H1 (cell line): ENCODE results near the gene LIF. TPM values are rescaled to one million over a fixed set of nuclear protein-coding genes. Genes with fewer than 3 reads are reported as not detected.

ENCODE experiments used
- CTCF ChIA-PET: fragments of 300-600 bp; sonication (Branson Sonifier 250); formaldehyde crosslinking; loops from one replicate; lab custom pipeline; 2021; ENCODE audit not compliant: partially characterized antibody; lab: Charles Lee
- POLR2A ChIA-PET: fragments of 300-600 bp; sonication (Branson Sonifier 250); formaldehyde crosslinking; loops from one replicate; lab custom pipeline; 2021; ENCODE audit warnings: inconsistent platforms; ENCODE audit not compliant: partially characterized antibody; lab: Charles Lee
- DNase-seq, 2 experiments: peaks; one replicate each; pipeline versions ENCODE4 v3.0.0 to v3.0.0-alpha.2; 2010 to 2022; ENCODE audit warnings: low spot score in 2 of 2, low read depth in 1 of 2, mixed read lengths in 1 of 2
- FAIRE-seq: peaks from 2 replicates; lab custom pipeline; 2011; peaks lifted over from hg19 to GRCh38; lab: Jason Lieb, UNC
- H2AFZ ChIP-seq: 2 replicates; pipeline ENCODE4 v1.8.1; 2012; ENCODE audit warnings: low read length, inconsistent platforms
- H2AK5ac ChIP-seq: 2 replicates; pipeline ENCODE4 v1.6.1; 2013; ENCODE audit warnings: low read depth, low read length
- H2BK120ac ChIP-seq: replicated peaks from 2 replicates; pipeline ENCODE3; 2013; ENCODE audit warnings: low read depth, low read length, inconsistent platforms
- H2BK12ac ChIP-seq: 2 replicates; pipeline ENCODE4 v1.6.1; 2013; ENCODE audit warnings: low read depth, low read length
- H2BK15ac ChIP-seq: 2 replicates; pipeline ENCODE4 v1.6.1; 2013; ENCODE audit warnings: low read length
- H2BK20ac ChIP-seq: 2 replicates; pipeline ENCODE4 v1.6.1; 2013; ENCODE audit warnings: low read length
- H2BK5ac ChIP-seq: 2 replicates; pipeline ENCODE4 v1.6.1; 2013; ENCODE audit warnings: low read depth, low read length
- H3K14ac ChIP-seq: 2 replicates; pipeline ENCODE4 v1.6.1; 2013; ENCODE audit warnings: inconsistent platforms; ENCODE audit not compliant: insufficient read length
- H3K18ac ChIP-seq: 2 replicates; pipeline ENCODE4 v1.6.1; 2013; ENCODE audit warnings: low read length; ENCODE audit errors: extremely low read depth
- H3K23ac ChIP-seq: 2 replicates; pipeline ENCODE4 v1.6.1; 2013; ENCODE audit warnings: inconsistent platforms; ENCODE audit not compliant: insufficient read length
- H3K23me2 ChIP-seq: 2 replicates; pipeline ENCODE4 v1.6.1; 2013; ENCODE audit warnings: low read depth, low read length
- H3K27ac ChIP-seq: 2 replicates; pipeline ENCODE4 v1.6.1; 2011; ENCODE audit warnings: low read depth, low read length, inconsistent platforms
- H3K27me3 ChIP-seq, 4 experiments: replicated peaks in 1 of 4; 1 replicate in 1 of 4; 2 replicates in 3 of 4; pipeline versions ENCODE4 v1.6.1 to v1.8.1; 2011 to 2013; ENCODE audit warnings: low read length in 3 of 4, mild to moderate bottlenecking in 3 of 4, inconsistent platforms in 2 of 4, mixed read lengths in 2 of 4, moderate library complexity in 1 of 4; ENCODE audit not compliant: control insufficient read depth in 3 of 4, insufficient read depth in 3 of 4; ENCODE audit errors: extremely low read depth in 1 of 4
- H3K36me3 ChIP-seq, 4 experiments: 2 replicates each; pipeline versions ENCODE4 v1.6.1 to v1.8.1; 2011 to 2013; ENCODE audit warnings: mild to moderate bottlenecking in 4 of 4, low read length in 3 of 4, moderate library complexity in 2 of 4, control low read depth in 1 of 4, inconsistent platforms in 1 of 4; ENCODE audit not compliant: insufficient read depth in 4 of 4, control insufficient read depth in 2 of 4
- H3K4ac ChIP-seq: replicated peaks from 2 replicates; pipeline ENCODE3; 2013; ENCODE audit warnings: low read length, low read depth, mixed read lengths, inconsistent platforms; ENCODE audit not compliant: insufficient read length
- H3K4me1 ChIP-seq, 4 experiments: replicated peaks in 1 of 4; 1 replicate in 1 of 4; 2 replicates in 3 of 4; pipeline versions ENCODE4 v1.6.1 to v1.8.1; 2011 to 2013; ENCODE audit warnings: low read length in 3 of 4, inconsistent platforms in 2 of 4, mixed read lengths in 1 of 4; ENCODE audit not compliant: insufficient read depth in 4 of 4, control insufficient read depth in 3 of 4
- H3K4me2 ChIP-seq, 2 experiments: 2 replicates each; pipeline versions ENCODE4 v1.6.1 to v1.8.1; 2011 to 2013; ENCODE audit warnings: low read depth in 2 of 2, low read length in 2 of 2, control low read depth in 1 of 2, inconsistent platforms in 1 of 2, mild to moderate bottlenecking in 1 of 2; ENCODE audit not compliant: insufficient read depth in 1 of 2
- H3K4me3 ChIP-seq, 4 experiments: fragments of 200-600, 300-600 bp in 1 of 4; sonication (generic), shearing (Covaris generic), sonication (Bioruptor Twin) in 1 of 4; 2 replicates each; pipeline versions ENCODE4 v1.5.1 to v1.8.1; 2011 to 2016; ENCODE audit warnings: low read length in 4 of 4, low read depth in 3 of 4, control low read depth in 2 of 4, inconsistent platforms in 2 of 4, mild to moderate bottlenecking in 2 of 4, mixed read lengths in 1 of 4, moderate library complexity in 1 of 4; ENCODE audit not compliant: insufficient read depth in 2 of 4; ENCODE audit errors: extremely low read depth in 1 of 4
- H3K56ac ChIP-seq: replicated peaks from 2 replicates; pipeline ENCODE3; 2013; ENCODE audit warnings: low read depth, mild to moderate bottlenecking, mixed read lengths, low read length, inconsistent platforms; ENCODE audit not compliant: insufficient read length
- H3K79me1 ChIP-seq: 2 replicates; pipeline ENCODE4 v1.6.1; 2013; ENCODE audit warnings: low read depth, low read length, control low read depth
- H3K79me2 ChIP-seq, 2 experiments: 2 replicates each; pipeline versions ENCODE4 v1.6.1 to v1.8.1; 2012 to 2013; ENCODE audit warnings: low read length in 2 of 2, mild to moderate bottlenecking in 2 of 2, inconsistent platforms in 1 of 2; ENCODE audit not compliant: insufficient read depth in 2 of 2, control insufficient read depth in 1 of 2
- H3K9ac ChIP-seq, 4 experiments: replicated peaks in 1 of 4; 1 replicate in 1 of 4; 2 replicates in 3 of 4; pipeline versions ENCODE4 v1.6.1 to v1.8.1; 2011 to 2013; ENCODE audit warnings: low read depth in 3 of 4, low read length in 3 of 4, control low read depth in 2 of 4, mild to moderate bottlenecking in 2 of 4, moderate library complexity in 2 of 4, inconsistent platforms in 1 of 4; ENCODE audit errors: extremely low read depth in 1 of 4
- H3K9me3 ChIP-seq, 2 experiments: 2 replicates each; pipeline versions ENCODE4 v1.6.1 to v1.8.1; 2012 to 2013; ENCODE audit warnings: mild to moderate bottlenecking in 2 of 2, moderate library complexity in 2 of 2, control low read depth in 1 of 2, inconsistent platforms in 1 of 2, low read depth in 1 of 2, low read length in 1 of 2, mixed read lengths in 1 of 2; ENCODE audit not compliant: insufficient read depth in 2 of 2
- H4K20me1 ChIP-seq, 2 experiments: replicated peaks in 1 of 2; 2 replicates each; pipeline versions ENCODE3 to v1.8.1; 2011 to 2013; ENCODE audit warnings: inconsistent platforms in 2 of 2, low read length in 2 of 2, mild to moderate bottlenecking in 1 of 2; ENCODE audit not compliant: insufficient read depth in 2 of 2, control insufficient read depth in 1 of 2
- H4K5ac ChIP-seq: 2 replicates; pipeline ENCODE4 v1.6.1; 2013; ENCODE audit warnings: low read length, low read depth, mixed read lengths, inconsistent platforms; ENCODE audit not compliant: insufficient read length
- H4K8ac ChIP-seq: 2 replicates; pipeline ENCODE4 v1.8.0; 2013; ENCODE audit warnings: mild to moderate bottlenecking, moderate library complexity, low read length, inconsistent platforms; ENCODE audit not compliant: insufficient read depth; ENCODE audit errors: extremely low read depth
- H4K91ac ChIP-seq: replicated peaks from 2 replicates; pipeline ENCODE3; 2013; ENCODE audit warnings: low read length, mixed read lengths, inconsistent platforms; ENCODE audit not compliant: insufficient read length
- BACH1 ChIP-seq: IDR thresholded peaks from 2 replicates; pipeline ENCODE4 v1.6.1; 2012; ENCODE audit warnings: low read length, improper control_type of control experiment
- KDM1A ChIP-seq: fragments of 200-600, 300-600 bp; sonication (generic); IDR thresholded peaks from 2 replicates; pipeline ENCODE4 v1.7.1; 2016; ENCODE audit warnings: mild to moderate bottlenecking, low read length, borderline replicate concordance
- WGBS, 2 experiments: shearing (Covaris generic) in 1 of 2; methylation state at CpG; one replicate each; pipeline versions ENCODE4 v1.1.6 to v1.1.7; 2013 to 2015; ENCODE audit warnings: low lambda C conversion rate in 2 of 2, mixed read lengths in 2 of 2, inconsistent platforms in 1 of 2, low coverage in 1 of 2, missing lambda C conversion rate in 1 of 2; ENCODE audit not compliant: insufficient replicate concordance in 2 of 2, insufficient coverage in 1 of 2, insufficient read length in 1 of 2; ENCODE audit errors: extremely low coverage in 1 of 2, missing lambda C conversion rate in 1 of 2; 5-methylcytosine and 5-hydroxymethylcytosine counted together
- polyA plus RNA-seq, 7 experiments: library from polyadenylated mRNA; depleted of rRNA in 3 of 7; stranded (reverse) in 5 of 7; unstranded in 2 of 7; fragments of >200 nt in 5 of 7; fragments of 200-250 nt in 2 of 7; gene quantifications; 1 replicate in 5 of 7; 2 replicates in 1 of 7; 4 replicates in 1 of 7; pipeline versions ENCODE4 v1.2.1 to v1.2.3, GENCODE V29; 2011 to 2013; ENCODE audit warnings: missing spikeins in 2 of 7, mixed read lengths in 2 of 7
- total RNA-seq: library from RNA; stranded (reverse); fragmentation: NEBNext Ultra II Directional; extraction: Animal tissue kit (Norgen Biotek cat#: 25700); gene quantifications from 2 replicates; pipeline ENCODE4 v1.2.1, GENCODE V29; 2021

The LIF gene
- total and polyA plus RNA-seq, 2 of the 8 experiments (the other 6 are each of a cell fraction or from before 2014, with no cell fraction given): 3.3 to 3.5 TPM

DNA sequence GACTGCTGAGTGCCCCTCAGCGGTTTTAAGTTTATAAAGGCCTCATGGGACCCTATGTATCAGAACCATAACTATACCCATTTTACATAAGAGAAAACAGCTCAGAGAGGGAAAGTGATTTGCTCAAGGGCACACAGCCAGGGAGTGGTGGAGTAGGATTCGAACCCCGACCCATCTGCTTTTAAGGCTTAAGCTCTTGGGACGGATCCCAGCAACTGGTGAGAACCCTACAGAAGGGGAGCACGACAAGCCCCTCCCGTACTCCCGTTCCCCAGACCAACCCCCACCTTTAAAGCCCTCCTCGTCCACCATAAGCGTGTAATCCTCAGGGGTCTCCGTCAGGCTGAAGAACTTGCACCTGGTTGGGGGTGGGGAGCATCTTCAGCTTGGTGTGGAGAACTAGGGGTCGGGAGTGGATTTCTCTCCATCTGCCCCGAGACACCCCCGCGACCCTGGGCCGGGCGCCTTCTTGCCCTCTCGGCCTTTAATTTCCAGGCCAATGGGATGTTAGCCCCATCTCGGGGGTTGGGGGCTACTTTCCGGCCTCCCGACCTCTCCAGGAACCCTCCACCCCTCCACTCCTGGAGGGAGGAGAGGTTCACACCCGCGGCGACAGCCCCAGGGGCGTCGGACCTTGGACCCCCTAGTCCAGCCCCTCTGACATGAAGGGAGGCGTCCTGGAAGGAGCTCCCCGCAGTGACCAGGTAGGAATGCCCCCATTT lies 42.0 kb upstream of the LIF start:
- Histone ChIP-seq H3K4me2 (peak overlapping the region; percentile 82 to 95), H3K18ac (no peak overlapping the region), H4K20me1 (peaks cover 0 to 4% of the 10 kb centered on the region in 2 experiments), H3K4me1 (peaks cover 0 to 19% (median 14%) of the 10 kb centered on the region in 4 experiments; a peak in 6 of 7 replicates), H3K79me2 (no peaks in the 10 kb centered on the region), H3K9me3 (no peaks in the 10 kb centered on the region), H3K14ac (no peak overlapping the region), H2BK20ac (no peak overlapping the region), H3K23me2 (peaks cover 12% of the 10 kb centered on the region; the same call in 1 of the 2 replicates), H2BK120ac (no peak overlapping the region), H3K36me3 (no peaks in the 10 kb centered on the region), H3K4me3 (peak overlapping the region; percentile 58 to 74 (median 70)), H2AFZ (no peak overlapping the region), H2AK5ac (no peak overlapping the region; the same call in 1 of the 2 replicates), H2BK15ac (no peak overlapping the region), H2BK12ac (no peak overlapping the region), H3K56ac (no peak overlapping the region), H3K27me3 (no peaks in the 10 kb centered on the region), H3K4ac (no peak overlapping the region), H3K79me1 (no peaks in the 10 kb centered on the region), H3K23ac (no peak overlapping the region), H3K9ac (no peak overlapping the region), H3K27ac (no peak overlapping the region), H4K8ac (no peak overlapping the region), H4K91ac (no peak overlapping the region), H2BK5ac (no peak overlapping the region), H4K5ac (no peak overlapping the region)
- POLR2A ChIA-PET: interaction anchor here (0.7 to 3.8 kb wide), 12 partner anchors 9 to 180 kb away, joined by 3 to 17 read pairs (median 4); partner anchors contain the start of genes CCDC157, MTFP1, SF3A1 and TBC1D10A
- CTCF ChIA-PET: interaction anchor here (0.6 to 9.1 kb wide), 39 partner anchors 9 to 696 kb away, joined by 3 to 203 read pairs (median 5); partner anchors contain the start of genes CCDC157, RNF215, SF3A1 and TBC1D10A
- 28% methylated on average over 25 of the region's 27 CpGs; no CpG with 5 or more reads in 1 of the 2 experiments for WGBS, 2 experiments
- FAIRE-seq (no peak), DNase-seq (peak in 1 of 2 experiments; percentile 59)
- no peak for TF ChIP-seq BACH1
- TF ChIP-seq KDM1A: peak; percentile 89
